ENCODE data around the gene KRT15.

The KRT15 gene

DNA sequence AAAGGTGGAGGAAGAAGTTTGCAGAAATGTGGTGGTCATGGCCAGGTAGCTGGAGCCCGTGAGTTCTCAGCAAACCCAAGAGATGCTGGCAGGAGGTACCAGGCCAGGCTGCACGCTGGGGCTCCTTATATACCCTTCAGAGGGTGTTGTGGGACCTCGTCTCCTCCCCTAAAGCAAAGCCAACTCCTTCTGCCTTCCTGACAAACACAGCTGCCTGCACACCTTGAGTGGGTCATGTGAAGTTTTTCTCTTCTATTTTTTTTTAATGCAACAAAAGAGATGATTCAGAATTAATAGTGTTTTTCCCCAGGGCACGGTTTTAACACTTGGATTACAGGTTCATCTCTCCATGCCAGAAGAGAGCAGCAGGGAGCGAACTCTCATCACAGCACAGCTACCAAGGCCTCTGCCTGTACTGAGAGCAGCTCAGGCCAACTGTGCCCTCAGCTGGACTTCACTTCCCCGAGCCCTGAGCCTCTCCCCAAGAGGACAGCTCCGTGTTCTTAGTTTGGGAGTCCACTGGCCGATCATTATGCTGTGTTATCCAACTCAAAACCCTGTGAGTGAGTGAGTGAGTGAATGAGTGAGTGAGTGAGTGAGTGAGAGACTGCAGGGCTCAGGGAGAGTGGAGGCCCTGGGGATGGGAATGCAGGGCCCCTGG is at the start of gene KRT15:
KRT15 (minus strand) TSS at position 102 of the 661 bp plus-strand sequence; CDS start at position 39, 63 bp downstream.
- no peak for DNase-seq (ENCODE audit: low spot score)

DNA sequence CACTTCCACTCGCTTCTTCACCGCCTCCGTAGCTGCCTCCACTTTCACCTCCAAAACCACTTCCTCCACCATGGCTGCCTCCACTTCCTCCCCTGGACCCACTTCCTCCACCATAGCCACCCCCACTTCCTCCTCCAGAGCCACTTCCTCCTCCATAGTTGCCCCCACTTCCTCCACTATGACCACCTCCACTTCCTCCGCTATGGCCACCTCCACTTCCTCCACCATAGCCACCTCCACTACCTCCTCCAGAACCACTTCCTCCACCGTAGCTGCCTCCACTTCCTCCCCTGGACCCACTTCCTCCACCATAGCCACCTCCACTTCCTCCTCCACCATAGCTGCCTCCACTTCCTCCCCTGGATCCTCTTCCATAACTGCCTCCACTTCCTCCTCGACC is 48.6 kb upstream of the KRT15 start:
- no peak for DNase-seq (ENCODE audit: low spot score)

DNA sequence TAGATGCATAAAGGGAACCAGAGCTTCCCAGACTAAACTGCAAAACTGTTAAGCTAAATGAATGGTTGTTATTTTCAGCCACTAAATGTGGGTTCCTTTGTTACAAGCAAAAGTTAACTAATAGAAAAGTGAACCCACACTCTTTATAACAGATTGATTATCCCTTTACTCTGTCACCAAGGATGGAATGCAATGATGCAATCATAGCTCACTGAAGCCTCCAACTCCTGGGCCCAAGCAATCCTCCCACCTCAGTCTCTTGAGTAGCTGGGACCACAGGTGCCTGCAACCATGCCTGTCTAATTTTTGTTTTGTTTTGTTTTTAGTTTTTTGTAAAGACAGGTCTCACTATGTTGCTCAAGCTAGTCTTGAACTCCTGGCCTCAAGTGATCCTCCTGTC is 46.6 kb upstream of the KRT15 start:
- no peak for DNase-seq (ENCODE audit: low spot score)

DNA sequence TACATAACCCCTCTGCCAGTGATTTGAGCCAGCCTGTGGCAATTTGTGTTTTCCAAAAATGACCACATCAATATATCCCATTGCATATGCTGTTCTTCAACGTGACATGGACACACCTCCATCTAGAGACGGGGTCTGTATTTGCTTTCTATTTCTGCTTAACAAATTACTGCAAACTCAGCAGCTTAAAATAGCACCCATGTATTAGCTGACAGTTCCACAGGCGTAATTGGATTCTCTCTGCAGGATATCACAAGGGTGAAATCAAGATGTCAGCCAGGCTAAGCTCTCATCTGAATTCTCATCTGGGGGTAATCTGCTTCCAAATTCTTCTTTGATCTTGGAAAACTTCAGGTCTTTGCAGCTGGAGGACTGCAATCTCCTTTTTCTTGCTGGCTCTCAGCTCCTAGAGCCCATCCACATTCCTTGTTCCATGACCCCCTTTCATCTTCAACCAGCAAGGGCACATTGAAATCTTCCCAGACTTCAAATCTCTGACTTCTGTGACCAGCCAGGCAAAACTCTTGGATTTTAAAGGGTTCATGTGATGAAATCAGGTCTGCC is 45.0 kb upstream of the KRT15 start:
- DNase-seq (ENCODE audit: low spot score): no peak

DNA sequence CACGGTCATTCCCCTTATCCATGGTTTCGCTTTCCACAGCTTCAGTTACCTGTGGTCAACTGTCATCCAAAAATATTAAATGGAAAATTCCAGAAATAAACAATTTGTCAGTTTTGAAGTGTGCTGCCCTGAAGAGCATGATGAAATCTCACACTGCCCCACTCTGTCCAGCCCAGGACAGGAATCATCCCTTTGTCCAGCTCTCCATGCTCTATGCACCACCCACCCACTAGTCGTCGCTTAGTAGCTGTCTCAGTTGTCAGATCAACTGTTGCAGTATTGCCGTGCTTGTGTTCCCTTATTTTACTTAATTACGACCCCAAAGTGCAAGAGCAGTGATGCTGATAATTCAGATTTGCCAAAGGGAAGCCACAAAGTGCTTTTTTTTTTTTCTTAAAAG is 42.9 kb upstream of the KRT15 start:
- no peak for DNase-seq (ENCODE audit: low spot score)

DNA sequence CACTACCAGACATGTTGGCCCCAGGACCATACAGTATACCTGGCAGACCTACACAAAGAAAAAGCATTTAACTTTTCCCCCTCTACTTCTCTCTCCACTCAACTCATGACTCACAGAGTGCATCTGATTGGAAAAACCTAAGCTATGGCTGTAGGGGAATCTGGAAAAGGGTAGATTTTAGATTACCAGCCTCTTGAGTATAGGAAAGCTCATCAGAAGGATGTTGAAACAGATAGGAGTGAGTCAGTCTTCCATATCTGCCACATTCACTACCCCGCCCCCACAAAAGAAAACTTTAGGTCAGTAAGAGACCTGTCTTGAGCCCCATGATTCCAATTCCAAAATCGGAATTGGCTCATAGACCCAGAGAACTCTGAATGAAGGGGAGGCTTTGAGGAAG is 40.9 kb upstream of the KRT15 start:
- no peak for DNase-seq (ENCODE audit: low spot score)

DNA sequence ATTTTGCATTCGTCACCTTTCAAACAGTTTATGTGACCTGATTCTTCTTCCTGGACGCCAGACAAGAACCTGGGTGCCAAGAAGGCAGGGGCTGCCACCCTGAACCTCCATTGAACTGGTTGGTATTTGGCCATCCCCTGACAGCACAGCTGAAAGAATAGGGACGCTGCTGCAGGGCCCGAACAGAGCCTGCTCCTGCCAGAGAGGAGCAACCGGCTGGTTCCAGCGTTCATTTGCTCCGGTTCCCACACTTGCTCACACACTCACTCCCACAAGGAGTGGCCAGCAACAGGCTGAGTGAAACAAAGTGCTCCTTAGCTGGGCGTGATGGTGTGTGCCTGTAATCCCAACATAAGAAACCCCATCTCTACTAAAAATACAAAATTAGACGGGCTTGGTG is 38.2 kb upstream of the KRT15 start:
- no peak for DNase-seq (ENCODE audit: low spot score)

DNA sequence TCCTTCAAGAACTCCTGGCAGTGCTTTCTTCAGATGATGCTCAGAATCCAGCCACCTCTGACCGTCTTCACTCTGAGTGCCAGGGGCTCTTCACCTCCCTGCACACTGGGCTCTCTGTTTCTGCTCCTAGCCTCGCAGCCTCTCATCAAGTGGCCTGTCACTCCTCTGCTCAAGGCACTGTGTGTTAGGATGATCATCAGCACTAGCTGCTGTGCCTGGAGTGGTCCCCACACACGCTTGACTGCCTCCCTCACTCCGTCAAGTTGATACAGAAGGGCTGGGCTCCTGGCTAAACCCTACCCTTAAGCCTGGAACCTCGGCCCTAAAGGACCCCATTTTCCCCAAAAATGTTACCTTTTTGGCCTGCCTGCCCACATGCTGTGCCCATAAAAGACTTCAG is 37.6 kb upstream of the KRT15 start:
- DNase-seq (ENCODE audit: low spot score): no peak

DNA sequence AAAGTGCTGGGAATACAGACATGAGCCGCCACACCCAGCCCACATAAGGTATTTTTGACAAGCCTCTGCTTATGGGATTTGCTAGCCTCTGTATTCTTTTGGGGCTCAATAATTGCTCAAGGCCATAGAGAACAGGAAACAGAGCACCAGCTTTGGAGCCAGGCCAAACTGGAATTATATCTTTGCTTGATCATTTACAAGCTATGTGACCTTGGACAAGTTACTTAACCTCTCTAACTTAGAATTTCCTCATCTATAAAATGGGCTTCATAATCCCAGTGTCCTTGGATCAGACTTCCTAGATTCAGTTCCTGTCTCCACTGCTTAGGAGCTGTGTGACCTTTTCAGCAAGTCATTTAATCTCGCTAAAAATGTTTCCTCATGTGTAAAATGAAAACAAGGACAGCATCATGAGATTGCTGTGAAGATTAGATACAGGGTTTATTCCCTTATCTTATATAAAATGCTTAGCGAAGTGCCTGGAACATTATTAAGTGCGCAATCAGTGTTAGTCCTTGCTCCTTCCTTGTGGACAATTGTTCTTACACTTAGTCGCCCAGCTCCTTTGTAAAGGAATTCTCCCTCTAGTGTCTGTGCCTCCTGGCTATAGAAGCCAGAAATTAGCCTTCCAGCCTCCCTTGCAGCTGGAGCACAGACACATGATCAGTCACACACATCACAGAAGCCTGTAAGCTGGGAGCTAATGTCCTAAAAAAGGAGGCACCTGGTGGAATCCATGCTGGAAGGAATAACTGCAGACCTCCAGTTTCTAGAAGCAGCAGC is 36.6 kb upstream of the KRT15 start:
- no peak for DNase-seq (ENCODE audit: low spot score)

DNA sequence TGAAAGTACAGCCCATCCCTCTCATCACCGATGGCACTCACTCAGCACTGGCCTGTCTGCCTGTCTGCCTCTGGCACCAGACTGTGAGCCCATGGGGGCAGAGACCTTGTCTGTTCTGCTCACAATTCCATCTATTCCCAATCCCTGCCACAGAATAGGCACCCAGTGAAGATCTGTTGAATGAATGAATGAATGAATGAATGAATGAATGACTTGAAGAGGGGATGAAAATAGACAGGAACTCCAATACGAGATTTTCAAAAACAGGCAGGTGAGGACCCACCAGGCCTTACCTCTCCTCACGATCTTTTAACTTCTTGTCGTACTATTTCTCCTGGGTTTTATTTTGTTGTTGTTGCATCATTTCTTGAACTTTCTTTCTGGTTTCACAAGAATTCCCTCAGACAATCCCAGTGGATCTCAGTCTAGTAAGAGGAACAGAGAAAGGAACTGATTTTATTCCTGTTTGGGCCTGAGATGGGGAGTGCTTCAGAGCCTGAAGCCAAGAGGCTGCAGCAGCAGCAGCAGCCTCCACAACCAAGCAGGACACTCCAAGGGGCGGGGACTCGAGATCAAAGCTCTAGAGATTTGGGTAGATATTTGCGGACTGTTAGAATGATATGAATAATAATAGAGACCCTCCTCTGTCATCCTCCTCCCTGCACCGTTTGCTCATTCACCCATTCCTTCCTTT is 35.4 kb upstream of the KRT15 start:
- DNase-seq (ENCODE audit: low spot score): no peak

DNA sequence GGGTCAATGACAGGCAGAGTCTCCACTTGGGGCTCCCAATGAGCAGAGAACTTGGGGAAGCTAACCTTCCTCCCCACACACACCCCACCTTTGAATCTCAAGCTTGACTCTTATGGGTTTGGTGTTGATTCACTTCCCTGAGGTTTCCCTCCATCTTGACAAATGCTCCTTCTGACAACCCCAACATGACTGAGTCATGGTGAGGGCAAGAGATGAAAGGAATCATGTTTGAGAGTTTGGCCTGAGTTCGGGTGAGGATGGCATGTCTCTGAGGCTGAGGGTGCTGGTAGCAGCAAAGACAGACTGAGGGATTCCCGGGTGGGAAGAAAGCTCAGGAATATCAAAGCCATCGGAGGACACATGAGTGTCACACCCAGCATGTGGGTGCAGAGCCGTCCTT is 34.5 kb upstream of the KRT15 start:
- DNase-seq (ENCODE audit: low spot score): no peak

DNA sequence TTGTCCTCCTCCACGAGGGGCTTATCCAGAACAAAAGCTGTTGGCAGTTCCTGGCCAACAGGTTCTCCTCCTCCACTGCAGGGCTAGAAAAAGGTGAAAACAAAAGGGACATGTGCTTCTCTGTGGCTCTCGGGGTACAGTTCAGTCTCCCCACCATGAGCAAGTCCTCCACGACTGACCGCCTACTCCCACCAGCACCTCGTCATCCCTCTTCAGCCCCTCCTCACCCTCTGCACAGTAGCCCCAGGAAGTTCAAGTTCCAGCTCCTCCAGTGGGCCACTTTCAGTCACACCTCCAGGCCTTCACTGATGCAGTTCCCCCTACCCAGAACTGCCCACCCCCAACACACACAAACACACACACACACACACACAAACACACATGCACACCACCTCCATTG is 33.8 kb upstream of the KRT15 start:
- no peak for DNase-seq (ENCODE audit: low spot score)

DNA sequence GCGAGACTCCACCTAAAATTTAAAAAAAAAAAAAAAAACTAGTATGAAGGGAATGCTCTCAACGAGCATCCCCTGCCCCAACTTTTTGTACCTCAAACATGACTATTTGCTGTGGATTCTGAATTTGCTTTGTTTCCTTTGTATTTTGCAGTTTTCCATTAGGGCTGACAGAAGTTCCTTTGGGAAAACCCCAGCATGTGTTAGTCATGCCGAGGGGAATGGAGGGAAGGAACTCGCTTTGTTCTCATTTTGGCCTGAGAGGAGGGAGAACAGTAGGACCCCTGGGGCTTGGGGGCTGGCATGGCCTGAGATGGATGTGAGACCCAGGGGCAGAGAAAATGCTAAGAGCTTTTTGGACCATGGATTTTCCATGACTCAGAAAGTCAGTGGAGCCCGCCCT is 32.7 kb upstream of the KRT15 start:
- no peak for DNase-seq (ENCODE audit: low spot score)

DNA sequence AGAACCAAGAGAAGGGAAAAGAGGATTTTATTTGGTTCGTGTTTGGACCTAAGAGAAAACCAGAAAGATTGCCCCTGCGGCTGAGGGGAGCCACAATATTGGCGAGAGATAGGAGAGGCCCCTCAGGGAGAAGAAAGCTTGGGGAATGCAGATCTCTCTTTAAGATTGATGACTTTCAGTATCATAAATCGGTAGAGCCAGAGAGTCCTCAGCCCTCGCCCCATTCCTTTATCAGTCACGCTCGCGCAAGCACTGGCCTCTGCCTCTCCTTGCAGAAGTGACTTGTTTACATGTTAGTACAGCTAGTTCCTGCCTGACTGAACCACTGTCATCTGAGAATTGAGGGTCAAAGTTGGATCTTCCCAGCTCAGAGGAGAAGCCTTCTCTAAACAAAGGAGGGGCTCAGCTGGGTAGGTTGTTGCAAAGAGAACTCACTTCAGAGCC is 30.9 kb upstream of the KRT15 start:
- DNase-seq (ENCODE audit: low spot score): no peak

DNA sequence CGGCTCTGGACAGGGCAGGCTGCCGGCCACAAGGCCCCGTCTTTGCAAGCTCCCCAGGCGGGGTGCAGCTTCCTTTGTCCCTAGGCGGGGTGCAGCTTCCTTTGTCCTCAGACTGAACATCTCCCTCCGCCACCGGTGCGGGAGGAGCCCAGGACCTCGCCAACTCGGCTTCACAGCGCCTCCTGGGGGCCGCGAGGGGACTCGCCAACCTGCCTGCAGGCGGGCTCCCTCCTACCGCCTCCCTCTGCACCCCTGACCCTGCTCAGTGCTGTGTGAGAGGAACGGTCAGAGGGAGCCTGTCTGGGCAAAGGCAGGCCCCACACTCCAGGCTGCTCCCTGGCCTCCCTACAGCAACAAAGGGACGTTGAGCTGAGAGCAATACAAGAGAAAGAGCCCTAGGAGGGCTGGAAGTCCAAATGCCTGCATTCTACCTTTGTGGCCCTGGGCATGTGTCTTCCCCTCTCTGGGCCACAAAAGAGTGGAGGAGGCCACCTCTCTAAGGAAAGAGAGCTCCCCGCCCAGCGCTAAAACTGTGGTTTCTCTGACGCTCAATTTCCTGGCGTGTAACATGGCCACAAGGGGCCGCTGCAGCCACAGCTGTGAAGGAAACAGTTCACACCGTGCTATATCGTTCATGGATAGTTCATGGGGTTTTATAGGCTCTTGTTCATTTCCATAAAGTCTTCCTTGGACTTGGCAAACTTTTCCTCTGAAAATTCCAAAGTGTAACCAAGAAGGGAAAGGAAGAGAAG is 30.3 kb upstream of the KRT15 start:
- peak; percentile 83 for DNase-seq (ENCODE audit: low spot score)

DNA sequence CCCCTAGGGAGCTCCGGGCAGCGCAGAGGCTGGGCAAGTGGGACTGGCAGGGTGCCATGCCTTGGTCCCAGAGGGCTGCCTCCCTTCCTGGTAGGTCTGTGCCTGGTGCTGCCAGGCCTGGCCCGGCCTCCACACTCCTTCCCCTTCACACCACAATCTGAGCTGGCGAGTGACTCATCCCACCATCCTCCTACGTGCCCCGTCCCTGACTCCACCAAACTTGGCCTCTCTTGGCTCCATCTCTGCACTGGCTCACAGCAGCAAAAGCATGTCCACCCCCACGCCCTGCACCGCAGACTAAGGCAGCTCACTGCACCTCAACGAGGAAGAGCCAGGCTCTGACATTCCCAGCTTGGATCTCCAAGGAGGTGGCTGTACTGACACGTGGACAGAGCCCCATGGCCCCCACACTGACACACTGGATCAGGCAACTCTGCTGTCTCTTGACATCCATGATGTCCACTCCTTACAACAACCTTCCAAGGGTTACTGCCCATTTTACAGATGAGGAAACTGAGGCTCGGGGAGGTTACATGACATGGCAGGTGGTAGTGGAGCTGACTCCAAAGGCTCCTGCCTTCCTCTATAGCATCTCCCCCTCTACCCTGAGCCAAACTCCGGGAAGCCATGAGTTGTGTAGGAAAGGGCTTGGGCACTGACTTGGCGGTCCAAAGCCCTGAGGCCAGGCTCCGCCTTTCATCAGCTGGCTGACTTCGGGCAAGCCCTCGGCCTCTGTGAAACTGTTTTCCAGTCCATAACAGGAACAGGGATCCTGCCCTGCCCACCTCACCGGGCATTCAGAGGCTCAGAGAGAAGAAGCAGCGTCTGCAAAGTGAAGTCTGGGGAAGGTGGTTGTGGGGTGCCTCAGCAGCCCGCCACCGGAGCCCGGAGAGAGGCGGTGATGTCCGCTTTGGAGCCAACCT is 29.5 kb upstream of the KRT15 start:
- DNase-seq (ENCODE audit: low spot score): no peak

DNA sequence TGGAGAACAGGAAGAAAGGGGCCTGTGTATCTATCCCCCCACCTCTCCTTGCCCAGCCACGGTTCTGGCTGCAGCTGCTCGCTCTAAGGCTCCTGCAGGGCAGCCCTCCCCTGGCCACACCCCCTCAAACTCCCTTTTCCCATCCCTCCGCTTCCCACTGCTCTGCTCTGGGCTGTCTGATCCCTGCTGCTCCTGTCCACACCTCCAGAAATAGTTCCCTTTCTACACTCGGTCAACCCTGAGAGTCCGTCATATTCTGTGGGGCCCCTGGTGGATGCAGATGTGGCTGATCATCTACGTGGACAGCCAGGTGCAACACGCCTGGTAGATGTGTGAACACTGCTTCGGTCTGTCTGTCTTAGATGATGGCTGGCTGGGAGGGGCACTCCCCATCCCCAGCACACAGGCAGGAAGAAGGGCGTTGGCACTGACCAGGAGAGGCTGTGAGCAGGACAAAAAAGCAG is 28.7 kb upstream of the KRT15 start:
- no peak for DNase-seq (ENCODE audit: low spot score)

DNA sequence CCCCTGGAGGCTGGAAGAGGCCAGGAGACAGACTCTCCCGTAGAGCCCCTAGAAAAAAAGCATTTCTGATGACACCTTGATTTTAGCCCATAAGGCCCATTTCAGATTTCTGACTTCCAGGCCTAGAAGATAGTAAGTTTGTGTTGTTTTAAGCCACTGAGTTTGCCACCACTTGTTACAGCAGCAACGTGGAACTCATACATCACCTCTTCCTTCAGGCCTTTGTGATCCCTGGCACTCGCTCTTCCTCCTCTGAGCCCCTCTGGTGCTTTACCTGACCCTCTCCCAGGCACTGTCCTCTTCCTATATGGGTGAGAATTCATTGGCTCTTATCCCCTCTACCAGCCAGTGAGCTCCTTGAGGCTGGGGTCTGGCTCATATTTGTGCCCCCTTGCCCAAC is 28.1 kb upstream of the KRT15 start:
- DNase-seq (ENCODE audit: low spot score): no peak

DNA sequence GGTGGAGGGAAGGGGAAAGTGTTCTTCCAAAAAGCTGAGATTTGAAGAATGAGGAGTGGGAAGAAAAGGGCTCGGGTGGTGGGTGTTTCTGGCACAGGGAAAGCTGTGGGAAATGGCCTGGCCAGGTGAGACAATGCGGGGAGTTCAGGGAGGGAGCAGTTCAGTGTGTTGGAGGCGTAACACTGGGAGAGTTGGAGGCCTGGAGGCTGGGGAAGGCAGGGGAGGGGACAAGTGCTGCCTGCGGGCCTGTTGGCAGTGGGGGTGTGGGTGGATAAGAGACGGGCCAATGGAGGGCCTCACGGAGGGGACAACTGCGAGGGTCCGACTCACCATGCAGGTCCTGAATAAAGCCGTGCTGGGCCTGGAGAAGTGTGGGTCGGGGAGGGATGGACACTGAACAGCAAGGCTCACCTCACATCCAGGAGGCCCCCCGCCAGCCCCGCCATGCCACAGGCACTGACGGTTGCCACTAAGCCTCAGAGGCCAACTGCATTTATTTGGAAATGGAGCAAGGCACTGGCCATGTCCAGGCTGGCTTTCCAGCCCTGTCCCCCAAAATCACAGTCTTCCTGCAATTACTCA is 27.2 kb upstream of the KRT15 start:
- DNase-seq (ENCODE audit: low spot score): no peak

DNA sequence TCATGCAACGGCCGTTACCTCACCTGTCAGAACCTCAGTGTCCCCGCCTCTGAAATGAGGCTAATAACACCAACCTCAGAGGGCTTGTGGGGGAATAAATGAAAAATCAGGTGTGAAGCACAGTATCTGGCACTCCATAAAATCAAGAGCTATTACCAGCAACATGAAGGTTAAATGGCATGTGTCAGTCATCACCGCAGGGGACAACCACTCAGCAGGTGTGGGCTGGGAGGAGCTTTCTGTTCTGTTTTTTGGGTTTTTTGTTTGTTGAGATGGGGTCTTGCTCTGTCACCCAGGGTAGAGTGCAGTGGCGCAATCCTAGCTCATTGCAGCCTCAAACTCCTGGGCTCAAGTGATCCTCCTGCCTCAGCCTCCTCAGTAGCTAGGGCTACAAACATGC is 26.2 kb upstream of the KRT15 start:
- no peak for DNase-seq (ENCODE audit: low spot score)

DNA sequence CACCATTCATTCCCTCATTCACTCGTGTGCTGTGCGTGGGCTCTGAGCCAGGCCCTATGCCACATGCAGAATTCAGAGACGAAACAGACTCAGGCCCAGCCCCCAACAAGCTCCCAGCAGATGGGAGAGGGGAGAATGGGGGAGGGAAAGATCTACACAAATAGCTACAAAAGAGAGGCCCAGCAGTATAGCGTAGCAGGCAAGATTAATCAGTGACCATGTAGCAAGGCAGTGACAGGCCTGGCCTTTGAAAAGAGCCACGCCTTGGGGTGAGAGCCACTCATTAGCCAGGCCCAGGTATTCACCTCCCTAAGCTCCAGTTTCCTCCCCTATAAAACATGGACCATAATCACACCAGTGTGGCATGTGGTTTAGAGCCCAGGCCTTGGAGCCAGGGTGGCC is 25.8 kb upstream of the KRT15 start:
- no peak for DNase-seq (ENCODE audit: low spot score)

All from HuH-7.5 (cell line).